ENCODE data around the gene CCL14. TPM values are rescaled to one million over a fixed set of nuclear protein-coding genes. Genes with fewer than 3 reads are reported as not detected.
"Not testable (repeated sequence)": the region's sequence is repeated elsewhere in the genome, so short reads cannot be mapped to it uniquely, and the experiment has no call there.

Gene CCL14
- total and polyA plus RNA-seq, 2 experiments from 2014 or later, result not detected

DNA sequence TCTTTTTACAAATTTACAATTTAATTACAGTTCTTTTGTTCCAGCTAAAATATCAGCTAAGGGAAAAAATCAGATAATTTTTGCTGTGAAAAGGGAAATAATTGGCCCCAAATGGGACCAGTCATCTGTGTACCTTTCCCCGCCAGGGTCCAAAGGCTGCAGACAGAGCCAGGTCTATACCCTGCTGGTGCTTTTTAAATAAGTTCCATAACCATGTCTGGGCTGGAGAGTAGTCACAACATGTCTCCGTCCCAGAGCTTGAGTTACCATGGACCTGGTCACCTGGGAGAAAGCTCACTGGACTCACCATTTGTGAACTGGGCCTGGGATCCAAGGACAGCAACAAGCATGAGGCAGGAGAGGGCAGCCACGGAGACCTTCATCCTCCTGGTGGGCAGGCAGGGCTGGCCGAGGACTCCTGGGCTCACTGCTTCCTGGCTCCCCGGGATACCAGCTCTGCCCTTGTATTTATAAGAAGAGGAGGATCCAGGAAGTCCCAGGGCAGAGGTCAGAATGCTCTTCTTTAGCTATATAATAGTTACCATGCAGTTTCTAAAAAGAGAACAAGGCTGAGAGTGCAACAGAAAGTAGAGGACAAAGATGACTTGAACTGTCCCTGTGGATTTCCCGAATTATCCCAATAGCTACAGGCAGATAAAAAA is 14.7 kb upstream of the CCL14 start, which contains the start of gene CCL15:
TSS of gene CCL15 (minus strand) at position 444 of the 662 bp plus-strand sequence. CDS start at position 383, 61 bp downstream.
- Histone ChIP-seq H3K9me3 (ENCODE audit: low read depth) (no peaks in the 10 kb centered on the region), H3K27me3 (no peaks in the 10 kb centered on the region), H3K4me1 (ENCODE audit: low read depth) (no peaks in the 10 kb centered on the region), H3K4me3 (no peak within 1 kb of the TSS), H3K27ac (no peak within 1 kb of the TSS), H3K36me3 (no peaks in the 10 kb centered on the region)
- no peak for TF ChIP-seq CTCF (IDR thresholded peaks at IDR 0.05; ENCODE audit: low read depth, low read length)
- no peak for DNase-seq (ENCODE audit: low read depth in 1 of 2, low spot score in 1 of 2)

GRCh38 chr17:36000732-36001109 is 14.2 kb upstream of the CCL14 start:
- no peaks in the 10 kb centered on the region for H3K27me3 ChIP-seq
- no peak overlapping the region for H3K4me3 ChIP-seq
- H3K27ac ChIP-seq, result no peak overlapping the region
- H3K36me3 ChIP-seq, result no peaks in the 10 kb centered on the region
- no peak for TF ChIP-seq CTCF (IDR thresholded peaks at IDR 0.05; ENCODE audit: low read depth, low read length)
- H3K9me3 ChIP-seq (ENCODE audit: low read depth), result no peaks in the 10 kb centered on the region
- no peak for DNase-seq (ENCODE audit: low read depth in 1 of 2, low spot score in 1 of 2)
- H3K4me1 ChIP-seq (ENCODE audit: low read depth), result no peaks in the 10 kb centered on the region

DNA sequence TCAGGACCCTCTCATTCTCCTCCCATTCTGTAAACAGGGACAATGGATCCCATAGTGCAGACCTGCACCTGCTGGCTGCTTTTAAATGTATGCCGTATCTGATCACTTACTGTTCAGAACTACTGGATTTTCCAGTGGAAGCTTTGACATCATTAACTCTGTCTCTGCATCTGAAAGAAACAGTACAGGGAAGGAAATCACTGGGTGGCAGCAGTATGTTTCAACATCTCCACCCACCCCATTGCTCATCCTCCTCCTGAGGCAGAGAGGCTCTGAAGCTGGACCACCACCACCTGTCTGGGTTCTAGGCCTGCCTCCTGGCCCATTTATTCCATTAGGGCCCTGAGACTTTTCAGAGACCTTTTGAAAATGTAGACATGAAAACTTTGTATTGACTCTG is 12.2 kb upstream of the CCL14 start:
- Histone ChIP-seq H3K4me3 (no peak overlapping the region), H3K27me3 (no peaks in the 10 kb centered on the region), H3K27ac (no peak overlapping the region), H3K4me1 (ENCODE audit: low read depth) (no peaks in the 10 kb centered on the region), H3K9me3 (ENCODE audit: low read depth) (no peaks in the 10 kb centered on the region), H3K36me3 (no peaks in the 10 kb centered on the region)
- DNase-seq (ENCODE audit: low read depth in 1 of 2, low spot score in 1 of 2), result no peak
- TF ChIP-seq CTCF (IDR thresholded peaks at IDR 0.05; ENCODE audit: low read depth, low read length), result no peak

- TF ChIP-seq CTCF (IDR thresholded peaks at IDR 0.05; ENCODE audit: low read depth, low read length), result no peak
- H3K27ac ChIP-seq, result no peak overlapping the region
Measured at GRCh38 chr17:35998018-35998545, 11.6 kb upstream of the CCL14 start.

GRCh38 chr17:35995346-35995745 is 8.8 kb upstream of the CCL14 start:
- not testable (repeated sequence) for H3K4me1 ChIP-seq (ENCODE audit: low read depth); DNase-seq (ENCODE audit: low read depth in 1 of 2, low spot score in 1 of 2); H3K9me3 ChIP-seq (ENCODE audit: low read depth); H3K36me3 ChIP-seq; H3K27me3 ChIP-seq; H3K27ac ChIP-seq; H3K4me3 ChIP-seq

More at GRCh38 chr17:35998018-35998545, 11.6 kb upstream of the CCL14 start:
- Histone ChIP-seq H3K27me3 (no peaks in the 10 kb centered on the region), H3K4me3 (no peak overlapping the region), H3K36me3 (no peaks in the 10 kb centered on the region), H3K9me3 (ENCODE audit: low read depth) (no peaks in the 10 kb centered on the region), H3K4me1 (ENCODE audit: low read depth) (no peaks in the 10 kb centered on the region)
- DNase-seq (ENCODE audit: low read depth in 1 of 2, low spot score in 1 of 2), result no peak

DNA sequence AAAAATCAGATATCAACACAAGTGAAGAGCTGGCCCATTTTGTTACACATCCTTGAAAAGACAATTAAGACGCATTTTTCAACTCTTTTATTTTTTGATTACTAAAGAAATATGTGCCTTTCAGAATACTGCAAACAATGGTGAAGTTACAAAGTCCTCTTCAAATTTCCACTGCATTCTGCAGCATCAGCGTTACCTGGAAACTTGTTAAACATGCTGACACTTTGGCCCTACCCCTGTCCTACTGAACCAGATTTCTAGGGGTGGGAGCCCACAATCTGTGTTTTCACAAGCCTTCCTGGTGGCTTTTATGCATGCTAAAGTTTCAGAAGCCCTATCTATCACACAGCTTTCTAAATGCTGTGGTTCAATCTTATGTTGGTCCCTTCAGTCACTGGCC is 4.5 kb upstream of the CCL14 start:
- Histone ChIP-seq H3K4me1 (ENCODE audit: low read depth) (no peaks in the 10 kb centered on the region), H3K27ac (no peak overlapping the region), H3K27me3 (no peaks in the 10 kb centered on the region), H3K4me3 (no peak overlapping the region), H3K9me3 (ENCODE audit: low read depth) (no peaks in the 10 kb centered on the region), H3K36me3 (no peaks in the 10 kb centered on the region)
- no peak for TF ChIP-seq CTCF (IDR thresholded peaks at IDR 0.05; ENCODE audit: low read depth, low read length)
- DNase-seq (ENCODE audit: low read depth in 1 of 2, low spot score in 1 of 2), result no peak
